NCI-H1436 treated with DMSO at 0.1 percent for 48 hours (cell line): ENCODE results near the gene GALNTL6.

Source experiments
- DNase-seq: peaks from one replicate; lab custom pipeline; 2025; lab: John Stamatoyannopoulos, UW

GALNTL6 gene

GRCh38 chr4:171812665-171813525 lies at the start of gene GALNTL6:
TSS of gene GALNTL6 (plus strand) at chr4:171813404.
- no peak for DNase-seq

DNA sequence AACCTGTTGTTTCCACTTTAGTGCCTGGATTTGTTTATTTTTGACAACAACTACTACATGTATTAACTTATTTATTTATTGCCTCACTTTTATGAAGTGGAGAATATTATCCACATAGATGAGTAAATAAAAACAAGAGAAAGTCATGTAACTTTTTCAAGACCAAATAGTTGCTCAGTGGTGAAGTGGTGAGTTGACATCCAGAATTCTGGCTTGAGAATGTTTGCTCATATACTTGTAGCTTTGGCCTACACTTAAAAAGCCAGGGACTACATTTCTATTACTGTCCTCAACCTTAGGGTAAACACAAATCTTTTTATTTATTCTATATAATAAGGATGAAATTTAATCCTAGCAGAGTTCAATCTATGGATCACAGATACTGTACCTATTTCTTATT lies 47.7 kb upstream of the GALNTL6 start:
- DNase-seq: no peak

DNA sequence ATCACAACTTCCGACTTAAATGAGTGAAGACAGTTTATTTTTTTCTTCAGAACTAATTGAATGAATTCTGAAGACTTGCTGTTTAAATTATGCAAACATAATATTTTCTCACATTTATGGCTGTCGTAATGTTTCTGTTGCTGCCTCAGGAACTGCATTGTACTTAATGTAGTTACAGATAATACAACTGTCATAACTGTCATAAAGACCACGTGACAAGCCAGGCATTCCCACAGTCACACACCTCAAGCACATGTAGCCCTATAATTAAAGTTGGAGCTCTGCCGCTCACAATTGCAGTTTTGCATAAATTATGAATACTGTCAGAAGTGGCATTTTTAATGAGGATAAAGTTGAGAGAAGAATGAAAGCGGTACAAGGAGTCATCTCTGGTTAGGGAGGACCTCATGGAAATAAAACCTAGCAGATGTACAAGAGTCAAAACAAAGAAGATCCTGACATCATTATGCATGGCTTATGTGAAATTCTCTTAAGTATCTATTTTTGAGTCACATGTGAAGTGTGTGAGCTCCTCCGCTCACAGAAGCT lies 38.5 kb upstream of the GALNTL6 start:
- no peak for DNase-seq

DNA sequence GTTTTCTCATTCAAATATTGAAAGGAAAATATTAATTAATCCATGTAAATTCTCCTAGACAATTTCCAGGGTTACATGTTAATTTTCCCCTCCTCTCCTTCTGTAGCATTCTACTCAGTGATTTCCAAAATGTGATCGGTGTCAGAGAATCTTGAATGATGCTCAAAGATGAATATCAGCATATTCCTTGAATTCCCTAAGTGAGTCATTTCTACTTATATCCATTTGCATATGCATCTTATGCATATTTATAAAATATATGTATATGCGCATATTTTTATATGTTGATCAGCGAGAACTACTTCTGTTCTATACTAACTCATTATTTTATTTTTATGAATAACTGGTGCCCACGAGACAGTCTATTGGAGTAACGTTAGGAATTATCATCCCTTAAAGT lies 33.9 kb upstream of the GALNTL6 start:
- no peak for DNase-seq

- no peak for DNase-seq
Observed at GRCh38 chr4:171785388-171785787, 27.8 kb upstream of the GALNTL6 start.

DNA sequence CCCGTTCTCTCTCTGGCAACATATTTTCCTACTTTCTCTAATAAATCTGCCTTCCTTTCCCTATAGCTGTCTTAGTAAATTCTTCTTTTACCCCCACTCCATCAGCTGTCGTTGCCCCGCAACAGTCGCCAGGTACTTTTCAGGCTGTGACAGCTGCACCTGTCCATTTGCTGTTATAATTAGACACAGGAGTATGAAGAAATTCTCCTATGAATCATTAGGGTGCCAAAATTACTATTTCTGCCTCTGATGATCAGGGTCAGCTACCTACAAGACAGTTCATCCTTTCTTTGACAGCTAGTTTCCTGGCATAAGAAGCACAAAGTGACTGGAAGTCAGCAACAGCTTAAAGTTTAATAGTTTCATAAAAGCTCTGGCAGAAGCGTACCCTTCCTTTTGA lies 19.5 kb upstream of the GALNTL6 start:
- DNase-seq: no peak

- DNase-seq: no peak
Observed at GRCh38 chr4:171794528-171794927, 18.7 kb upstream of the GALNTL6 start.

DNA sequence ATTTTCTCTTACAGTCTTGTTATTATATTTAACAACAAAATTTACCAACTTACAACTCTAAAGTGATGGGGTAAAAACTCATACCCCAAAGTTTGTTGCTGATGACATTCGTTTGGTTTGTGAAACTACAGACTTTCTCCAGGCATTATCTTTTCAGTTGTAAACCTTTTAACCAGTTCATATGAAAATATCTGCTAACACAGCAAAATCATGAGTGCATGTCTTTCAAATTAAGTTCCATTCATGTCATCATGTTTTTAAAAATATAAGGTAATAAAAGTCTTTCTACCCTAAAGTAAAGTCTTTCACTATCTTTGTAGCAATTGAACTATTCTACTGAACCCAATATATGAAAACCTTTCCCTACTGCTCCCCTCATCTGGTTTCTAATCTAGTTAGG lies 3.4 kb upstream of the GALNTL6 start:
- no peak for DNase-seq

DNA sequence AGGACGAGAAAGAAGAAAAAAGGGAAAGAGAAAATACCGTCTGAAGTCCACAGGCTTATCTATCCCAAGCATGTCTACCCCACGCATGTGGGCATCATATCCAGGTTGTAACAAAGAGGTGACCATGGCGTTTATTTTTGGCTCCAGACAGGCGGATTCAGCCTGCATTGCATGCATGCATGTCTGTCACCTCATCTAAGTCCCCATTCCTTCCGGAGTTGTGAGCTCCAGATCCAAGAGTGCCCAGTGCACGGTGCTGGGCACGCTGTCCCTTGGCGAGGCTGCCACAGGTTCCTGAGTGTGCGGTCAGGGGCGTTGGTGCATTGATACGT lies 905 bp upstream of the GALNTL6 start:
- no peak for DNase-seq

GRCh38 chr4:171813526-171814250 lies 484 bp downstream of the GALNTL6 start:
- no peak for DNase-seq

- no peak for DNase-seq
Observed at GRCh38 chr4:171814545-171814944, 1.3 kb downstream of the GALNTL6 start.

GRCh38 chr4:171817026-171817425 lies 3.8 kb downstream of the GALNTL6 start:
- DNase-seq: no peak

- no peak for DNase-seq
Observed at GRCh38 chr4:171834640-171835039, 21.4 kb downstream of the GALNTL6 start.

DNA sequence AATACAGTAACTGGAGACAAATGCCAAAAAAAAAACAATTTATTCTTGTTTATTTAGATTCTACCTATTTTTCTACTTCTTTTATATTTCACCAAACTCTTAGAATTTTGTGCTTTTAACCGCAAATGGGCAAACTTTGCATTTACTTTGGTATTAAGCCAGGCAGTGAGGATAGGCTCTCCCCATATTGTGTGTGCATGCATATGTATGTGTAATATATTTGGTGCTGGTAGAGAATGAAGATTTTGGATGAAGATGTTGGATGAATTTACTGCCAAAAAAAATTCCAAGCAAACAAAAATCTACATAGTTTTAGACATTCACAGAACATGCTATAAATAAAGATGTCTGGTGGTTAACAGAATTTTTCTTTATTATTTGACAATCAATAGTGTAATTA lies 30.3 kb downstream of the GALNTL6 start:
- DNase-seq: no peak

DNA sequence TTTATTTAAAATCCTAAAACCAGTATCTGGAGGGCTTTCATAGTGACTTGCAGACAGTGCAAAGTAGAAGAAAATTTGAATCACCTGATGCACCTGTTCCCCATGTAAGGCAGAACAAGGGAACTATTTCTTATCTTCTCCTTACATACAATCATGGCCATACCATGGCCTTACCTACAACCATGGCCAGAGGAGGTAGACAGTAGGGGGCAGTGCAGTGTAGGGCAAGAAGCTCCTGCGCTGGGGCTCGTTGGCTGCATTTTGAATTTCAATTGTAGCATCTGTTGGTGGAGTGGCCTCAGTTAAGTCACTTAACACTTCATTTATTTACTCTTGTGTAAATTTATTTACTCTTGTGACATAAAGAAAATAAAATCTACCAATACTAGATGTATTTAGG lies 33.0 kb downstream of the GALNTL6 start:
- DNase-seq: peak; percentile 34

GRCh38 chr4:171846893-171847292 lies 33.7 kb downstream of the GALNTL6 start:
- no peak for DNase-seq

GRCh38 chr4:171847751-171848150 lies 34.5 kb downstream of the GALNTL6 start:
- DNase-seq: no peak

- no peak for DNase-seq
Observed at GRCh38 chr4:171849686-171850222, 36.5 kb downstream of the GALNTL6 start.

DNA sequence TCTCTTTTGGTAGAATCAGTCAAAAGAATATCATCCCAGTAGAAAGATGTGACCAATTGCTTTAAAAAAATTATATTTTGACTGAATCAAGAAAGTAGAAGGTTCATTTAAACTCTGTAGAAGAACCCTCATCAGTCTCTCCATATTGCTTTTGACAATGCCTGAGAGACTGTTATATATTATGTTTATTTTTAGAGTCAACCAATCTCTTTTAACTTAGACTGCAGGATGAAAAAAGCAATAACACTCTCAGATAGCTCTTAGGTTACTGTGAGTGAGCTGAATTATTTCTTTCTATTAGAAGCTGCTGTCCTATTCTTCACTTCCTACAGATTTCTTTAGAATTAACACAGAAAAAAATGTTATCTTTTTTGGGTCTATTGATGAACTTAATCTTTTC lies 38.1 kb downstream of the GALNTL6 start:
- DNase-seq: no peak

DNA sequence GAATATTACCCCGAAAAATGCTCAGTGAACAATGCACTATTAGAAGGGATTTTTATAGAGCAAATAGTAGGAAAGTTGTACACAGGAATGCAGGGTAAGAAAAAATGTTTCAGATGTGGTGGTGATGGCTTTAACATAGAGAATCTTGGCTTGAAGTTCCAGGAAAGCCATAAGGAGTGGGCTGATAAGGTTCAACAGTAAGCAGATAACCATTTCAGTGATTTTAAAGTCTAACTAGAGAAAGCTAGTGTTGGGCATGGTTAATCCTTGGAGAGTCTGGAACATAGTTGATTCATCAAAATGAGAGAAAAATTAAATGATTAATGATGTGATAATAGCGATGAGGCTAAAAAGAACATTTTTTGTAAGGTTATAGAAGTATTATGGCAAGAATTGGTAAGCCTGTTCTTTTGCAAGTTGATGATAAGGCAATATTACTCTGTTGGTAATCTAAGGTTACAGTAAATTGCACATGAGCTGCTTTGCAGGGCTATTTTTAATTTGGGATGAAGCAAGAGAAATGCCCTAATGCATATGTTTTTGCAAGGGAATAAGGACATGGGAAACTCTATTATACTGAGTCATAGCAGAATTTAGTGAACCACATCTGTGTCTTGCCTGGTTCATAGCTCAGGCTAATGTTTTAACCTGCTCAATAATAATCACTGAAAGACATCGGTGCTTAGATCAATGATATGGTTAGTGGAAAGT lies 44.3 kb downstream of the GALNTL6 start:
- DNase-seq: no peak

DNA sequence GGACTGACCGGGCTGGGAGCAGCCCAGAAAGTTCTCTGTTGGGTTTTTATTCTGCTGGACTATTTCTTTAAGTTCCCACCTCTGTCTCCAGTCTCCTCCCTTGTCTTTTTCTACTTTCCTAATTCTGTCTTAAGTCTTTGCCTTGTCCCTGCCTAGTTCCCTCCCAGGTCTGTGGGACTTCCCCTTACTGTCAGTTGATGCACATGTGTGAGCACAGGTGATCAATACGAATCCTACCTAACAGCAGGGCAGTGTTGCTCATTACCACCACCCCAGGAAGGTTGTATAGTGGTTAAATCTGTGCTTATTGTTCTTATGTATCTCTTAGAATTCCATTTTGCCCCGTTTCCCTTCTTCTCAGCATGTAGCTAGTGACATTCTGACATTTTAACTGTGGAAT lies 62.1 kb downstream of the GALNTL6 start:
- DNase-seq: no peak

DNA sequence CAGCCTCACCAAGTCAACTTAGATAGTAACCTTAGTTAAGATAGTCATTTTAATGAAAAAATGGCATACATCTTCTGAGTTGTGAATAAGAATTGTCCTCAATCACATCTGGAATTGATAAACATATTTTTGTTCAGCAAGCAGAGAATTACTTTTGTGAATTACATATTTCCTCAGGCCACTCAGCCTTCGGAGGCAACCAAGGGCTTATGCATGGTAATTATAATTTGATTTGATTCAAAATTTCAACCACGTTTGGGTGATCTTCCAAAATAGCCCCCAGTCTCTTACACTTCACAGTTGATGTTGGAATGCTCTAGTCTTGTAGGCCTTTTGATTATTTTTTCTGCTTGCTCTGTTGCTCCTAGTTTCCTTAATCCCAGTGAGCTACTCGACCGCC lies 63.4 kb downstream of the GALNTL6 start:
- no peak for DNase-seq
